NCI-H1092 treated with DMSO at 0.1 percent for 48 hours (cell line): Measurements from ENCODE around the gene SGK1.
A peak's percentile ranks its signal among the peaks of the same experiment; 100 is the strongest.

Experiments
- DNase-seq: peaks from one replicate; lab custom pipeline; 2025; lab: John Stamatoyannopoulos, UW

SGK1 gene

DNA sequence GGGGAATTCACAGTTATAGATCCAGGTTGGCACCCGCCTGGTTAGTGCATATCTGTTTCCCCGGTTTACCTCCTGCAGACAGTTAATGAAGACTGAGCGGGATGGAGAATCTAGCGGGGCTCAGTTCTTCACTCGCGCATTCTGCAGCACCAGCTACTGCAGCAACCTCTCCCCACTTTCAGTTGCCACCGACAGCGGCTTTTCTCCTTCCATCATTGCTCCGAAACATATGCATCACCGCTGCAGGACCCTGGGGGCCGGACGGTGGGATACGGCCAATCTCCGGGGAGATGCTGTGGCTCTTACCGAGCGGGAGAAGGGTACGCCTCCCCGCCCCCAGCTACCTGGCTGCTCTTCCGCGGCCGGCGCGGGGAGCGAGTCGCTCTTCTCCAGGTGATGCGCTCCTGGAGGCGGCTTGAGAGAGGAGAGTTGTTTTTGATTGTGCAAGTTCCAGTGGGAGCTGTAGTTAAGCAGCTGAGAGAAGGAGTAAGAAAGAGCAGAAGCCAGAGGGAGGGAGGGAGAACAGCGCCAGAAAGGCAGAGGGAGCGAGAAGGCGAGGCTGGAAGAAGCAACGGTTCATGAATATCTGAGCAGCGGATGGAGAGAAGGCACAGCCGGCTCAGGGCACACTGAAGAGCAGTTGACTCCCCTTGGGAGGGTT is at the start of gene SGK1:
TSS of gene SGK1 (minus strand) at position 642 of the 661 bp plus-strand sequence. CDS start 652 bp downstream, outside the sequence.
- DNase-seq, result peak; percentile 20

- no peak for DNase-seq
Observed at GRCh38 chr6:134363323-134364039, 45.6 kb upstream of the SGK1 start.

DNA sequence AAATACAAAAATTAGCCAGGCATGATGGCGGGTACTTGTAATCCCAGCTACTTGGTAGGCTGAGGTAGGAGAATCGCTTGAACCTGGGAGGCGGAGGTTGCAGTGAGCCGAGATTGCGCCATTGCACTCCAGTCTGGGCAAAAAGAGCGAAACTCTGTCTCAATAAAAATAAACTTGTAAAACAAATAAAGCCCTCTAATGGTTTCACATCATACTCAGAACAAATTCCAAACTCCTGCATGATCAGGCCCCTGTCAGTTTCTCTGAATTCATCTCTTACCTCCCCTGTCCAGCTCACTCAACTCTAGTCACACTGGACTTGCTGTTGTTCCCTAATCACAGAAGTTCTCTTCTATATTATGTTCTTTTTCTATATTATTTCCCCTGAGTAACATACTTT is 43.1 kb upstream of the SGK1 start:
- no peak for DNase-seq

GRCh38 chr6:134359302-134359701 is 41.4 kb upstream of the SGK1 start:
- no peak for DNase-seq

DNA sequence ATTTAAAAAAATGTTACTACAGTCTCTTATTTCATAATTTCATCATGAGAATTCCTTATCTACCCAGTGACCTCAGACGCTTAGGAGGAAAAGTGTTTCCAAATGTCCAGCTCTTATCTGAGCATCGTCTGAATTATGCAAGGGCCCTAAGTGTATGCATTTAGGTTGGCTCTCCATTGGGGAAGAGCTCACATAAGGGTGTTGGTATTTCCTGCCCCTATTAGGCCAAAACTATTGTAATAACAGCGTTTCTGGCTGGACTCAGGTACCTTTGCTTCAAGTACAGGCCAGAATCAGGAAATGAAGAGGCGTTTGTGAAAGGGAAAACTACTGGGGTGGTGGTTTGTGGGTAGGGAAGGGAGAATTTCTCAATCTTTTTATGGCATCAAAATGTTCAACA is 40.4 kb upstream of the SGK1 start:
- DNase-seq, result no peak

GRCh38 chr6:134357022-134357487 is 39.1 kb upstream of the SGK1 start:
- DNase-seq, result no peak

- DNase-seq, result no peak
Observed at GRCh38 chr6:134356405-134356804, 38.5 kb upstream of the SGK1 start.

DNA sequence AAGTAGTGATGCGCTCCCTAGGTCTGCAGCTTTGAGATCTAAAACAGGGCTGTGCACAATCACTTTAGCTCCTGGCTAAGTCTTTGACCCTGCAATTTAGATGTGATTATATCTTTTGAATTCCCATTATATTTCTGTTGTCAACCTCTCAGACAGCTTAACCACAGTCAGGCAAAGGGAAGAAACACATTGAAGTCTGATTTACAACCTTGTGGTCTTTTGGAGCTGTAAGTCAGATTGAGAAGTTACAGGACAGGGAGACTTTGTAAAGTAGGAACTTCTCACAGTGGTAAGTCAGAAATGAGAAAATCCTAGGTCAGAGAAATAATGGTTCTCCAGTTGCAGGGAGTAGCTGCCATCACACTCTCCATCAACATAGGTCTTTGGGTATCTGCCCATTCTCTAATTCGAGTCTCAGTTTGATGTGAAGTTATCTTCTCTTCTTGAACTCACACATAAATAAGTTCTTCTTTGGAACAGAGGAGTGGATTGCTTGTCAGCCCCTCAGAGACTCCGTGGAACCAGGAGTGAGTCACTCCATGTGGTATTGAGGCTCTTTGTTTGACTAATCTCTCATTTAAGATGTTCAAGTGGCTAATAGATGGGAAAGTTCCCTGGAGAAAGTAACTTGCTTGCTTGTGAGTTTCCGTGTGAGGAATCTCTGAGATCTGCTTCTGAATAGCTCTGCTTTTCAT is 35.0 kb upstream of the SGK1 start:
- DNase-seq, result no peak

DNA sequence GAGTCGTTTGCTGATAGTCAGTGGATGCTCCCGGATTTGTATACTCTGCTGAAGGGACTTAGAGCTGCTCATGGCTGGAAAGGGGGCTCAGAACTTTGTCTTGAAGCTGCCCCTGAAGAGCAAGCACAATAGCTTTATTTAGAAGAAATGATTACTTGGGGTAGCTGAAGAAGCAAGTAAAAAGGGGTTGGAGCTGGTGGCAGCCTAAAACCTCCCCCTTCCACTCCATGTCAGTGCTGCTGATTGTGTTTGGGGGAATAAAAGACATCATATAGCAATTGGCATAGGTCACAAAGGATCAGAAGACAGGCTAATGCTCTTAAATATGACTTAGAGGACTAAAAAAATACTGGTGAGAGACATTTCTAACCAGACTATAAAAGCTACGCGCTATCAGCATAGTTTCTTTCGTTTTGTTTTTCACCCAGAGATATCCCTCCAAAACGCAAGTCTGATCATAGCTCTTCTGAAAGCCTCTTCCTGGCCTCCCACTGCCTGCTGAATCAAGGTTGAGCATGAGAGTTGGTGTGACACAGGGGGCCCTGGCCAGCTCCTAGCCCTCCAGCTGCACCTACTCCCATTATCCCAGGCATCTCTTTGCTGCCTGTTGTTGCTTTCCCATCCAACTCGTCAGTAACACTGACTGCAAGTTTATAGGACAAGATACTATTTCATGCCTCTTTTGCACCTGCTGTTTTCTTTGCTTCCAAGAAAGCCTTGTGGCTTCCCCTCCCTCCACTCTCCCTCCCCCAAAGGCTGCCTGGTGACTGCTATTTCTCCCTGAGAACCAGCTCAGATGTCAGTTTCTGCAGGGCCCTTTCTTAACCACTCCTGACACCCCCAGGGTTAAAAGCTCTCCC is 33.9 kb upstream of the SGK1 start:
- peak; percentile 10 for DNase-seq

- no peak for DNase-seq
Observed at GRCh38 chr6:134347885-134348805, 30.2 kb upstream of the SGK1 start.

GRCh38 chr6:134346932-134347545 is 29.1 kb upstream of the SGK1 start:
- no peak for DNase-seq

- no peak for DNase-seq
Observed at GRCh38 chr6:134345789-134346188, 27.9 kb upstream of the SGK1 start.

DNA sequence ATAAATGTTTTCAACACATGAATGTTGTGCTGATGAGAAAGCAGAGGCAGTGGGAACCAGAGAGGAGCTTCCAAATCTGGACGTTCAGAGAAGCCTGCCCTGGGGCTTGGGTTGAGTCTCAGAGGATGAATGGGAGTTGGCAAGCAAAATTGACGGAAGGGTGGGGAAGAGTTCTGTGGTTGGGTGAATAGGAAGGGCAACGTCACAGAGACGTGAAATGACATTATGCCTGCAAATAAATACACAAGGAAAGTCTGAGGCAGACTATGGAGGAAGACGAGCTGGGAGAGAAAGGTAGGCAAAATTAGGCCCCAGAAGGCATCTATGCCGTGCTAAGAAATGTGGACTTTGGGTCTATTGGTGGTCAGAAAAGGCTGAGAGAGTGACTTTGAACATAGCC is 25.2 kb upstream of the SGK1 start:
- DNase-seq, result no peak

DNA sequence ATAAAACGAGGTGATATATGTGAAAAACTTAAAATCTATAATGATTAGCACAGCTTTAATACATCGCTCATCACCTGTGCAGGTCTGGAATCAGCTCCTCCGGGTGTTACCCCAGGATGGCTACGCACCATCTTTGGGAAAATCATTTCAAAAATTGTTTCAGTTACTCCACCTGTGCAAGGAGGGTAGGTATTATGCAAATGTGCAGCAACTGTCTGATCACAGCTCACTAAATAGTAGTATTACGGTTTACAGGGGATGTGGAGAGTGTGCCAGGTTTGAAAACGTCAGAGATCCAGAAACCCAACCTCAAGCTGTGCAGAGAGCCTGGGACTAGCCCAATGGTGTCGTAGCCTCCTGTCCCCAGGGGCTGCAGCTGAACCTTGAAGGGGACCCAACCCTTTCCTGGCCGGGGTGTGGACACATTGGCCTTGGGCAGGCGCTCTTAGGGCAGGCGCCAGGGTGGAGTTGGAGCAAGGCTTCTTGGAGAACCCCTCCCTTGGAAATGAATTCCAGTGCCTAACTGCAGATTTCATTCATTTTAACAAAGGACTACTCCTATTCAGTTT is 24.2 kb upstream of the SGK1 start:
- DNase-seq, result no peak

DNA sequence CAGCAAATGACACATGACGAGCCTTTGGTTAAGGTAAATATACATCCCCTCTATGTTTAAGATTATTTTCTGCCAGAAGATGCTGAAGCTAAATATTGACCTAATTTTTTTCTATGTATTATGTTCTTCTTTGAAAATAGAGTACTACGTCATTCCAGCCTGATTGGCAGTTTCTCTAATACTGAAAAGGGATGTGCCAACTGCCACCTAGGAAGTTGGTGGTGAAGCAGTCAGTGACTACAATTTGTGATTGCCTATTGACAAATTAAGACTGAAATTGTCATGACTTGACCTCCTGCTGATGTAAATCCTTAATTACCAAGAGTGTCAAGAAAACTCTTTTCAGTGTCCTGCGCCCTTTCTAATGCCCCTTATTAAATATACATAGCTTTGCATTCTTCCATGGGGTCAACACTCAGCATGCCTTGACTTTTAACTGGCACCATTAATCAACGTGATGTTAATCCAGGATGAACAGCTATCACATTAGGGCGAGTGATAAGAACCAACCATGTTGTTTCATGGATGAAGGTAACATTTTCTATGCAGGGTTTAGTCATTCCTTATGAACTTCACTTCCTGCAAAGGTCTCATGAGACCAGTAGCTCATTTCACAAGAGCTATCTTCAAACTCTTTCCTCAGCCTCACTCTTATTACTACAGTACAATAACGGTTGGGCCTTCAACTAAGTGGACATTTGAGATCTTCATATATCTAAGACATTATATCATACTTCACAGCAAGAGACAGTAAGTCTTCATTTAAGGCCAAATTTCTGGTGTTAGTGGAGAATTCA is 22.5 kb upstream of the SGK1 start:
- no peak for DNase-seq

GRCh38 chr6:134339216-134339615 is 21.3 kb upstream of the SGK1 start:
- DNase-seq, result no peak

- DNase-seq, result peak; percentile 22
Observed at GRCh38 chr6:134331256-134331655, 13.3 kb upstream of the SGK1 start.

- no peak for DNase-seq
Observed at GRCh38 chr6:134330555-134330954, 12.6 kb upstream of the SGK1 start.

DNA sequence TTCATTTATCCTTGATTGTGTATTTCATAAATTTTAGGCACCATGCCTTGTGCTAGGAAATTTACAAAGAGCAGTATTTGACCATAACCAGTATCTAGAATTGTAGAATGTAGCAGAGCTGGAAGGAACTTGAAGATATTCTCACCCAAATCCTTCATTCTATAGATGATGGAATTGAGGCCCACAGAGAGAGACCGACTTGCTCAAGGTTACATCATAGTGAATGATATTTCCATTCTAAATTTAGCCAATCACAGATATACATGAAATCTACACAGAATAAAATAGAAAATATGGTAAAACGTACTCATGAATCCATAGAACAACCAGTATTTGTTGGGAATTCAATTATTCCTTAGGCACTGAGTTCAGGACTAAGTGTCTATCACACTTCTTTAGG is 10.9 kb upstream of the SGK1 start:
- DNase-seq, result no peak
